Measurements from ENCODE around the gene BCAR1.

Gene BCAR1

DNA sequence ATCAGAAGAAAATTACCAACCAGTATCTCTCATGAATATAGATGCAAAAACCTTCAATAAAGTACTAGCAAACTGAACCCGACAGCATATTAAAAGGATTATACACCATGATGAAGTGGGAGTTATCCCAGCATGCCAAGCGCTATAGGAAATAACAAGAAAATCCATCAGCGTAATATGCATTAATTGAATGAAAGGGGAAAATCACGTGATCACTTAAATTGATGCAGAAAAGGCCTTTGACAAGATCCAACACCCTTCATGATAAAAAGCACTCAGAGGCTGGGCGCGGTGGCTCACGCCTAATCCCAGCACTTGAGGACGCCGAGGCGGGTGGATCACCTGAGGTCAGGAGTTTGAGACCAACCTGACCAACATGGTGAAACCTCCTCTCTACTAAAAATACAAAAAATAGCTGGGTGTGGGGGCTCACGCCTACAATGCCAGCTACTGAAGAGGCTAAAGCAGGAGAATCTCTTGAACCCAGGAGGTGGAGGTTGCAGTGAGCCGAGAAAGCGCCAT is 49.3 kb downstream of the BCAR1 start:
- H3K36me3 Mint-ChIP-seq = no peaks in the 10 kb centered on the region
- H3K9me3 Mint-ChIP-seq (ENCODE audit: low read depth) = no peaks in the 10 kb centered on the region
- H3K4me1 Mint-ChIP-seq (ENCODE audit: low read depth) = peaks cover 17% of the 10 kb centered on the region
- no peak overlapping the region for H3K4me3 Mint-ChIP-seq
- no peak overlapping the region for H3K27ac Mint-ChIP-seq
- H3K27me3 Mint-ChIP-seq = peaks cover 10% of the 10 kb centered on the region

DNA sequence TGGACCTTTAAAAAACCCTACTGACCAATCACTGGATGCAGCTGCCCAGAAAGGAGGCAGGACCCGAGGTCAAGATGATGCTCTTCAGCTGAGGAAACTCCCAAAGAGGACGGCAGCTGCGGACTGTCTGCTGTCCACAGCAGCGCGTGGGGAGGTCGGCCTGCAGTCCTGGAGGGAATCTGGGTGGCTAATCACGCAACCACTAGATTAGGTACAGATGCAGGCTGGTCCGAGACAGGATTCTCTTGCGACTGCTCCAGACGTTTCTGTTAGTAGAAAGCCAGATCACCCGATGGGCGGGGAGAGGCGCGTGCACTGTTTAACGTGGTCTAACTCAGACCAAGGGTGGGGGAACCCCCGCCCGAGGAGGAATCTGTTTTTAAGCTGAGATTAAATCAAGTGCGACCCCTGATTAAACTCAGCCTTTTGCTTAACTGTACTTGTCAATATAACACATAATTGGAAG is 53.3 kb downstream of the BCAR1 start:
- Mint-ChIP-seq H3K9me3 (ENCODE audit: low read depth) (no peaks in the 10 kb centered on the region), H3K27me3 (peaks cover 13% of the 10 kb centered on the region), H3K27ac (no peak overlapping the region), H3K4me3 (no peak overlapping the region), H3K36me3 (no peaks in the 10 kb centered on the region), H3K4me1 (ENCODE audit: low read depth) (peaks cover 17% of the 10 kb centered on the region)

DNA sequence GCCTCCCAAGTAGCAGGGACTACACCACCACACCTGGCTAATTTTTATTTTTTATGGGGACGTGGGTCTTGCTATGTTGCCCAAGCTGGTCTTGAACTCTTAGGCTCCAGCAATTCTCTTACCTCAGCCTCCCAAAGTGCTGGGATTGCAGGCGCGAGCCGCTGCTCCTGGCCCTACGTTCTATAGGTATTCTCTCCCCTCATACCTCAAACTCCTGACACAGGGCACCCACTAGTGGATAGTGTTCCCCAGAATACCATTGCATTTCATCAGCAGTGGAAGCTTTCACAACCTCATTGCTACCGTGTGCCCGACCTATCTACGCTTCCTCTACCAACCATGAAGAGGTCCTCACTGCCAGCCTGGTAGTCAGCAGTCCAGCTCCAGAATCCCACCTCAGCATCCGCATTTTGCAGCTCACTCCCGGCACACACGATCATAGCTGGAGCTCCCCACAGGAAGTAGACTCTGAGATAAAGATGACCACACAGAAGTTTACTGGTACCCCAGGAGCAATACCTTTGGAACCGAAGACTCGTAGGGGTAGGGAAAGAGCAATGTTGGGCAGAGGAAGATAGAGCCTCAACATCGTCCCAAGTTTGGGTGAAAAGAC is 53.8 kb downstream of the BCAR1 start:
- Mint-ChIP-seq H3K4me1 (ENCODE audit: low read depth) (peaks cover 17% of the 10 kb centered on the region), H3K27ac (no peak overlapping the region), H3K4me3 (no peak overlapping the region), H3K36me3 (no peaks in the 10 kb centered on the region), H3K27me3 (peaks cover 13% of the 10 kb centered on the region), H3K9me3 (ENCODE audit: low read depth) (no peaks in the 10 kb centered on the region)

- Mint-ChIP-seq H3K27ac (no peak overlapping the region), H3K4me3 (no peak overlapping the region), H3K27me3 (peaks cover 13% of the 10 kb centered on the region), H3K9me3 (ENCODE audit: low read depth) (no peaks in the 10 kb centered on the region), H3K4me1 (ENCODE audit: low read depth) (peaks cover 14% of the 10 kb centered on the region), H3K36me3 (no peaks in the 10 kb centered on the region)
Measured at GRCh38 chr16:75196836-75197235, 54.6 kb downstream of the BCAR1 start.

DNA sequence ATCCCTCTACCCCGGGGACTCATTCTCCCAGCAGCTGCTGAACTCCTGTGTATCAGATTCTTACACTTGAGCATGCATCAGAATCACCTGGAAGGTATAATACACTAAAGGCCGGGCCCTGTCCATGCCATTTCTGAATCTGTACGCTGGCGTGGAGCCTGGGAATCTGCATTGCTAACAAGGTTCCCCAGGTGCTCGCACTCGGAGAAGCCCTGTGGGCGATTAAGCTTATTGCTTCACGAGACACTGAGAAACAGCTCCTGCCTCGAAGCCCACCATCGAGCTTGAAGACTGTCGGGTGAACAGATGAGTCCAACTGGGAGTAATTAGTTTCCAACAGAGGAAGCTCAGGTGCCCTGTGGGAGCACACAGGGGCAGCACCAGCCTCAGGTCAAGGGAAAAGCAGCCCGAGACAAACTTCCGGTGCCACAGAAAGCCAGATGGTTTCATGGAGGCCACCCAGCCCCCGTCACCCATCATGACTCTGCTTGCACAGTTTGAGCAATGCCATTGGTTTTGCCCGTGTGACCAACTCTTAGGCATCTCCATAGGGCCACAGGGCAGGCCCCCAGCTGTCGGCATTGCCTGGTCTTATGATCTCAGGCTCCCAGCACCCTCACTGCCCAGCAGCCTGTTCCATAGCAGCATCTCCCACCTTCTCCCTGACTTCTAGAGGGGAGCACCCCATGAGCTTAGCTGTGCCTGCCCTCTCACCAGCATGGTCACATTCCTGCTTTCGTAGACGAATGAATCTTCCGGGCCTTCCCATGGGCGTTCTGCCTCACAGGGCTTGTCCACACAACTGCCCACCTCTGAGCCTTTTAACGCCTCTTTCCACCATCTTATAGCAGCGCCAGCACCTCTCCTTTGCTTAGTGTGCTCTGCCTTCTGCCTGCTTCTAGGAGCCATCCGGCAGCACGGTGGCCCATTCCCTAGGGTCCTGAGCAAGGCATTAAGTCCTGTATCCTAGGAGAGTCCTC is 55.3 kb downstream of the BCAR1 start:
- H3K27me3 Mint-ChIP-seq = peaks cover 13% of the 10 kb centered on the region
- no peaks in the 10 kb centered on the region for H3K9me3 Mint-ChIP-seq (ENCODE audit: low read depth)
- no peak overlapping the region for H3K4me3 Mint-ChIP-seq
- no peaks in the 10 kb centered on the region for H3K36me3 Mint-ChIP-seq
- H3K27ac Mint-ChIP-seq = no peak overlapping the region
- H3K4me1 Mint-ChIP-seq (ENCODE audit: low read depth) = peaks cover 9% of the 10 kb centered on the region

- H3K9me3 Mint-ChIP-seq (ENCODE audit: low read depth) = no peaks in the 10 kb centered on the region
- H3K27me3 Mint-ChIP-seq = peaks cover 16% of the 10 kb centered on the region
- no peaks in the 10 kb centered on the region for H3K36me3 Mint-ChIP-seq
- no peaks in the 10 kb centered on the region for H3K4me1 Mint-ChIP-seq (ENCODE audit: low read depth)
- H3K4me3 Mint-ChIP-seq = no peak overlapping the region
- no peak overlapping the region for H3K27ac Mint-ChIP-seq
Measured at GRCh38 chr16:75193730-75194444, 57.5 kb downstream of the BCAR1 start.

- peaks cover 13% of the 10 kb centered on the region for H3K27me3 Mint-ChIP-seq
- no peaks in the 10 kb centered on the region for H3K4me1 Mint-ChIP-seq (ENCODE audit: low read depth)
- no peak overlapping the region for H3K4me3 Mint-ChIP-seq
- H3K9me3 Mint-ChIP-seq (ENCODE audit: low read depth) = no peaks in the 10 kb centered on the region
- H3K27ac Mint-ChIP-seq = no peak overlapping the region
- no peaks in the 10 kb centered on the region for H3K36me3 Mint-ChIP-seq
Measured at GRCh38 chr16:75193265-75193650, 58.2 kb downstream of the BCAR1 start.

DNA sequence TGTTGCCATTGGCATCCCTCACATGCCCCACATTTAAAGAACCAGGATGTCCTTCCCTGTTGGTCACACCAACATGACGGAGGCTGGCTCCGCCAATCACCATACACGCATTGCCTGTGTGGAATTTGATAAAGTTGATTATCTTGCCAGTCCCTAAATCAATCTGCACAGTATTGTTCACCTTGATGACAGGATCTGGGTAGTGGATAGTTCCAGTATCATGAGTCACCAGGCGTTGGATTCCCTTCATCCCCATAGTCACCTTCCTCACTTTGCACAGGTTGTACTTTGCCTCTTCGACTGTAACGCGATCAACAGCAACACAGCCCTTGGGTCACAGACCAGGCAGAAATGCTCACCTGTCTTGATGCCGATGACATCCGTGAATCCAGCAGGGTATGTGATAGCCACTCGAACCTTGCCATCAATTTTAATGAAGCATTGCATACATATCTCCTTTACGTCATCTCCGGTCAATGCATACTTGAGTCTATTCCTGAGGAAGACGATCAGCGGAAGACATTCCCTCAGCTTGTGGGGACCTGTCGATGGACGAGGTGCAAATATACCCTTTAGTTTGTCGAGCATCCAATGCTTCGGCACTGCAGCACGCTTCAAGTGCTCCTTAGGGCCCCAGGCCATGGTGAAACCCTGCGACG is 58.7 kb downstream of the BCAR1 start:
- H3K4me3 Mint-ChIP-seq = no peak overlapping the region
- H3K36me3 Mint-ChIP-seq = no peaks in the 10 kb centered on the region
- peaks cover 8% of the 10 kb centered on the region for H3K27me3 Mint-ChIP-seq
- H3K4me1 Mint-ChIP-seq (ENCODE audit: low read depth) = no peaks in the 10 kb centered on the region
- no peak overlapping the region for H3K27ac Mint-ChIP-seq
- no peaks in the 10 kb centered on the region for H3K9me3 Mint-ChIP-seq (ENCODE audit: low read depth)

- Mint-ChIP-seq H3K36me3 (no peaks in the 10 kb centered on the region), H3K4me1 (ENCODE audit: low read depth) (no peaks in the 10 kb centered on the region), H3K9me3 (ENCODE audit: low read depth) (no peaks in the 10 kb centered on the region), H3K4me3 (no peak overlapping the region), H3K27me3 (peaks cover 3% of the 10 kb centered on the region), H3K27ac (no peak overlapping the region)
Measured at GRCh38 chr16:75189638-75190245, 61.7 kb downstream of the BCAR1 start.

DNA sequence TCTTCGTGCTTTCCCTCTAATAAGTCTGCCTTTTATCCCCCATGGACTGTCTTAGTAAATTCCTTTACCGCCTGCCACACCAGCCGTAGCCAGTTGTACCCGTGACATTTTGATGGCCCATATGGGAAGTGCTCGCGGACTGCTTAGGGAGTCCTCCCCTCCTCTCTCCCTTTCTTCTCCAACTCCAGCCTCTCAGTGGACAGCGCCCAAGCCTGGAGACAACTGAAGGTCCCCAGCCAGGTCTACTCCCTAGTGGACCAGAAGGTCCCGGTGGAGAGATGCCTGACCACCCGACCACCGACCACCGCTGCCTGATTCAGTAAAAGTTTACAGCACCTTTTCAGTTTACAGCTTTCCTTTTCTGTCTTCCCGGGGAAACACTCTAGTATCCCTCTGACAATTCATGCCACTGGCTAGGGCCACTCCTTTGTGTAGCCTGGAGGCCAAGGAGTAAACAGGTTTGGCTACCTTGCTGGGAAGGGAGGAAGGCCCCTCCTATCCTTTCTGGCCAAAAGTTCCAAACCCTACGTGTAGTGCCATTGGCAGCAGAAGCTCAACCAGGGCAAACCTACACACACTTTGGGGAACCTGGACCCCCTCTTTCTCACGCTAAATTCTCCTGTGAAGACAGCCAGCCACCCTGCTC is 62.5 kb downstream of the BCAR1 start:
- H3K36me3 Mint-ChIP-seq = no peaks in the 10 kb centered on the region

DNA sequence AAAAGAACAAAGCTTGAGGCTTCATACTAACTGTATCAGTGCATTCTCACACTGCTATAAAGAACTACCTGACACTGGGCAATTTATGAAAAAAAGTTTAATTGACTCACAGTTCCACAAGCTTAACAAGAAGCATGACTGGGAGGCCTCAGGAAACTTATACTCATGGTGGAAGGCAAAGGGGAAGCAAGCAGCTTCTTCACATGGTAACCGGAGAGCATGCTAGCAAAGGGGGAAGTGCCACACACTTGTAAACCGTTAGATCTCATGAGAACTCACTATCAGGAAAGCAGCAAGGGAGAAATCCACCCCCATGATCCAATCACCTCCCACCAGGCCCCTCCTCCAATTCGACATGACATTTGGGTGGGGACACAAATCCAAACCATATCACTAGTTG is 69.8 kb downstream of the BCAR1 start:
- Mint-ChIP-seq H3K36me3 (peaks cover 3% of the 10 kb centered on the region), H3K4me1 (ENCODE audit: low read depth) (no peaks in the 10 kb centered on the region), H3K27me3 (no peaks in the 10 kb centered on the region), H3K27ac (no peak overlapping the region), H3K9me3 (ENCODE audit: low read depth) (peaks cover 15% of the 10 kb centered on the region), H3K4me3 (no peak overlapping the region)

More for the DNA sequence above, 62.5 kb downstream of the BCAR1 start:
- no peaks in the 10 kb centered on the region for H3K9me3 Mint-ChIP-seq (ENCODE audit: low read depth)
- no peak overlapping the region for H3K4me3 Mint-ChIP-seq
- no peak overlapping the region for H3K27ac Mint-ChIP-seq
- H3K27me3 Mint-ChIP-seq = peaks cover 3% of the 10 kb centered on the region
- H3K4me1 Mint-ChIP-seq (ENCODE audit: low read depth) = no peaks in the 10 kb centered on the region

- Mint-ChIP-seq H3K27ac (no peak overlapping the region), H3K4me1 (ENCODE audit: low read depth) (no peaks in the 10 kb centered on the region), H3K9me3 (ENCODE audit: low read depth) (peaks cover 24% of the 10 kb centered on the region), H3K27me3 (no peaks in the 10 kb centered on the region), H3K4me3 (no peak overlapping the region), H3K36me3 (peaks cover 8% of the 10 kb centered on the region)
Measured at GRCh38 chr16:75179208-75179607, 72.2 kb downstream of the BCAR1 start.
